Omental fat pad (tissue), 4 donors: Measurements from ENCODE around the gene NTS. TPM values are rescaled to one million over a fixed set of nuclear protein-coding genes. Genes with fewer than 3 reads are reported as not detected.

Experiments
- ATAC-seq: fragments of 150-250 bp; one replicate; pipeline ENCODE4 v1.9.1; 2016; ENCODE audit warnings: mild to moderate bottlenecking, moderate library complexity; ENCODE audit not compliant: low FRiP score
- DNase-seq: peaks from one replicate; pipeline ENCODE4 v3.0.0-alpha.2; 2019; ENCODE audit warnings: low spot score
- CTCF ChIP-seq, 3 donors: fragments of 450-650 bp; IDR thresholded peaks; one replicate each; pipeline ENCODE4 v1.5.1; 2016 to 2017; ENCODE audit warnings: antibody characterized with exemption in 3 of 3, mild to moderate bottlenecking in 3 of 3, moderate library complexity in 2 of 3
- total RNA-seq, 4 donors: library from RNA; depleted of rRNA; stranded (reverse); fragments of >200 nt; gene quantifications; one replicate each; pipeline ENCODE4 v1.1.0, GENCODE V29; 2016

The NTS gene
- 10 to 100 TPM in 1 of 4 donors, under 1 TPM in 1, not detected in 2; 0.46 to 25.1 TPM for total RNA-seq

- ATAC-seq (no peak), DNase-seq (no peak)
- no peak for TF ChIP-seq CTCF (IDR thresholded peaks at IDR 0.05)
Measured at GRCh38 chr12:85874031-85874461, at the start of gene NTS. TSS of gene NTS (plus strand) at chr12:85874295. CDS start at chr12:85874404, 109 bp downstream.

GRCh38 chr12:85825746-85826145, 48.3 kb upstream of the NTS start:
- ATAC-seq (no peak), DNase-seq (no peak)
- no peak for TF ChIP-seq CTCF (IDR thresholded peaks at IDR 0.05)

- no peak for TF ChIP-seq CTCF (IDR thresholded peaks at IDR 0.05)
- DNase-seq (no peak), ATAC-seq (no peak)
Measured at GRCh38 chr12:85828576-85828975, 45.5 kb upstream of the NTS start.

DNA sequence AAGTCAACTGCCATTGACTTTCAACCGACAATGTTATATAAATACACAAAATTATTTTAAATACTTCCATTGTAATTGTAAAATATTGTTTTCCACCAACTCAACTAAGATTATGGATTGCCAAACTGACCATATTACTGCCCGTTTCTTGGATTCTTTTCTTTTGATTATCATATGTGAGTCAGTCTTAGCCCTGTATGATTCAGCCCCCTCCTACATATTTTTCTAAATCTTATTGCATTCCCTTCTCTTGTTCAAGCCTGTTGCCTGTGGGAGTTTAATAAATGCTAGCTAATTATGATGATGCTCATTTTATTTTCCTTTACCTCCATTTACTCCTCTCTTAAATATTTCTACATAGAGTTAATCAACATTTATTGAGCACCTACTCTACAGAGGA, 44.7 kb upstream of the NTS start:
- no peak for TF ChIP-seq CTCF (IDR thresholded peaks at IDR 0.05)
- DNase-seq (no peak), ATAC-seq (peak; percentile 78)

- no peak for DNase-seq
- no peak for TF ChIP-seq CTCF (IDR thresholded peaks at IDR 0.05)
- ATAC-seq: no peak
Measured at GRCh38 chr12:85831327-85831990, 42.6 kb upstream of the NTS start.

GRCh38 chr12:85833579-85833978, 40.5 kb upstream of the NTS start:
- no peak for DNase-seq
- TF ChIP-seq CTCF (IDR thresholded peaks at IDR 0.05): no peak
- no peak for ATAC-seq

GRCh38 chr12:85834378-85834777, 39.7 kb upstream of the NTS start:
- no peak for DNase-seq
- ATAC-seq: no peak
- TF ChIP-seq CTCF (IDR thresholded peaks at IDR 0.05): no peak
